Activated T-helper 1 cell treated with anti-CD3 and anti-CD28 coated beads, Interleukin-12 subunit alpha, Interleukin-12 subunit beta, Interleukin-2, Interleukin-4 antibody, amounts not matched to agents 30 ng/mL and 10 ng/mL and 1 ng/mL, durations not matched to agents 14 hours and 24 hours and 36 hours (primary cell): ENCODE data around the gene NDFIP1. TPM values are rescaled to one million over a fixed set of nuclear protein-coding genes. Genes with fewer than 3 reads are reported as not detected.

Source experiments
- DNase-seq: peaks from one replicate; pipeline ENCODE4 v3.0.0; 2021; ENCODE audit warnings: low spot score
- H3K27ac Mint-ChIP-seq: one replicate; pipeline ENCODE4 v1.8.0; 2021; ENCODE audit warnings: mild to moderate bottlenecking, mixed read lengths
- H3K27me3 Mint-ChIP-seq: one replicate; pipeline ENCODE4 v1.8.0; 2022; ENCODE audit warnings: mild to moderate bottlenecking, moderate library complexity, mixed read lengths; ENCODE audit not compliant: insufficient read depth
- H3K36me3 Mint-ChIP-seq: one replicate; pipeline ENCODE4 v1.8.0; 2021; ENCODE audit warnings: low read depth, mixed read lengths
- H3K4me1 Mint-ChIP-seq: one replicate; pipeline ENCODE4 v1.8.0; 2021; ENCODE audit warnings: low read depth, mixed read lengths
- H3K4me3 Mint-ChIP-seq: one replicate; pipeline ENCODE4 v1.8.0; 2021; ENCODE audit warnings: mild to moderate bottlenecking, moderate library complexity, mixed read lengths
- H3K9me3 Mint-ChIP-seq: one replicate; pipeline ENCODE4 v1.8.0; 2021; ENCODE audit warnings: mixed read lengths
- intact Hi-C: fragments of 100-400 bp; cut with micrococcal nuclease; formaldehyde crosslinking; loops from one replicate; pipeline ENCODE4 v1.15.1; 2024
- total RNA-seq: library from RNA; stranded (reverse); gene quantifications from 2 replicates; pipeline ENCODE4 v1.2.3, GENCODE V29; 2022

NDFIP1 gene, protein sequence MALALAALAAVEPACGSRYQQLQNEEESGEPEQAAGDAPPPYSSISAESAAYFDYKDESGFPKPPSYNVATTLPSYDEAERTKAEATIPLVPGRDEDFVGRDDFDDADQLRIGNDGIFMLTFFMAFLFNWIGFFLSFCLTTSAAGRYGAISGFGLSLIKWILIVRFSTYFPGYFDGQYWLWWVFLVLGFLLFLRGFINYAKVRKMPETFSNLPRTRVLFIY
- total RNA-seq = 119 and 129 TPM in 2 replicates

DNA sequence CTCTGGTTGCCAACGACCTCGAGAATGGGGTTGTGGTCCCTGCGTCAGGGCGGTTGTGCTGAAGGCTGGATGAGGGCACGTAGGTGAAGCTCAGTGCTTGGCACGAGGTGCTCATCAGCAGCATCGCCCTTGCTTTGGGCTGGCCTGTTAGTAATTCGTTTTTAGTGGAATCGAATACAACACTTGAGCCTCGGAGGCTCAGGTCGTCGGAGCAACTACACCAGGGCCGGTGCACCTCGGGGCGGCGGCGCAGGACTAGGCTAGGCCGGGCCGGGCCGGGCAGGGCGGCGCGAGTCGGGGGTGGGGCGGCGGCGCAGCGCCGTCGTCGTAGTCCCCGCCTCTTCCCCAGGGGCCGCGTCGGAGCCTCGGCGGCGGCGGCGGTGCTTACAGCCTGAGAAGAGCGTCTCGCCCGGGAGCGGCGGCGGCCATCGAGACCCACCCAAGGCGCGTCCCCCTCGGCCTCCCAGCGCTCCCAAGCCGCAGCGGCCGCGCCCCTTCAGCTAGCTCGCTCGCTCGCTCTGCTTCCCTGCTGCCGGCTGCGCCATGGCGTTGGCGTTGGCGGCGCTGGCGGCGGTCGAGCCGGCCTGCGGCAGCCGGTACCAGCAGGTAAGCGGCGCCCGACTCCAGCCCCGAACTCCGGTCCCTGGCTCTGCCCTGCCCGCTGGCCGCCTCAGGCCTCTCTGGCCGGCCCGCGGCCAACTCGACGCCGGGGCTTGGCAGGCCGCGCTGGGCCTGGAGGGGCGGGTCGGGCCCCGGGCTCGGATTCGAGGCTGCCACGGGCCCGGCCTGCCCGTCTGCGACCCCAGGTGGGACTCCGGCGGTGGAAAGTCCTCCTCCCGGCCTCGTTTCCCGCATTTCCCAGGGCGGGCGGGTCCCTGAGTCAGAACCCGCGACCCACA lies at the start of gene NDFIP1:
NDFIP1 (plus strand) TSS at position 348 of the 899 bp plus-strand sequence; CDS start at position 544, 196 bp downstream.
- peak within 1 kb of the TSS; percentile 97 for H3K4me3 Mint-ChIP-seq
- peak; percentile 85 for DNase-seq
- intact Hi-C loops = loop anchor here (1.0 to 5.0 kb wide), 11 partner anchors 10 to 659 kb away; partner anchors contain the start of gene RNF14
- peaks cover 80% of the 10 kb centered on the region for H3K4me1 Mint-ChIP-seq
- H3K27me3 Mint-ChIP-seq = no peaks in the 10 kb centered on the region
- peaks cover 30% of the 10 kb centered on the region for H3K36me3 Mint-ChIP-seq
- H3K9me3 Mint-ChIP-seq = no peaks in the 10 kb centered on the region
- H3K27ac Mint-ChIP-seq = peak within 1 kb of the TSS; percentile 100

DNA sequence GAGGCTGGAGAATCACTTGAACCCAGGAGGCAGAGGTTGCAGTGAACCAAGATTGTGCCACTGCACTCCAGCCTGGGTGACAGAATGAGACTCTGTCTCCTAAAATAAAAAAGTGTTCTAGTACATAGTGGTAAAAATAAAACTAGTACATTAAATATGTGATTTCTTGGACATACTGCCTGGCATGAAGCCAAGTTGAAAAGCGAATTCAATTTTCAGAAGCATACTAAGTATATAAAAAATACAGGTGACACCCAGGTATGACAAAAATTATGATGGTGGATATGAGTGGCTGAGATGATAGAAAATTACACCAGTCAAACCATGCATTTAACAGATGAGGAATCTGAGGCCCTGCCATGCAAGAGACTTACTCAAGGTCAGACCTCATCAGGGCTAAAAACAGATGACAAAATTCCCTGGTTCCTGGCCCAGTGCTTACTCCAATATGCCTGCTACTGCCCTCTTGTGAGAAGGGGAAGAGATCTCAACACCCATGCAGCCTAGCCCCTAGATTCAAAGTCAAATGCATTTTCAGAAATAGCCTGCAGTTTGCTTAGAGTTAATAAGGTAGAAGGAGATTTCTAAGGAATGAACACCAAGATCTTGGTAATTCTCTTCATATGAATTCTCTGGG lies 49.2 kb upstream of the NDFIP1 start:
- Mint-ChIP-seq H3K27me3 (no peaks in the 10 kb centered on the region), H3K9me3 (no peaks in the 10 kb centered on the region), H3K36me3 (no peaks in the 10 kb centered on the region), H3K27ac (no peak overlapping the region), H3K4me3 (no peak overlapping the region), H3K4me1 (peaks cover 11% of the 10 kb centered on the region)
- DNase-seq = no peak
- intact Hi-C loops = no loop called here

DNA sequence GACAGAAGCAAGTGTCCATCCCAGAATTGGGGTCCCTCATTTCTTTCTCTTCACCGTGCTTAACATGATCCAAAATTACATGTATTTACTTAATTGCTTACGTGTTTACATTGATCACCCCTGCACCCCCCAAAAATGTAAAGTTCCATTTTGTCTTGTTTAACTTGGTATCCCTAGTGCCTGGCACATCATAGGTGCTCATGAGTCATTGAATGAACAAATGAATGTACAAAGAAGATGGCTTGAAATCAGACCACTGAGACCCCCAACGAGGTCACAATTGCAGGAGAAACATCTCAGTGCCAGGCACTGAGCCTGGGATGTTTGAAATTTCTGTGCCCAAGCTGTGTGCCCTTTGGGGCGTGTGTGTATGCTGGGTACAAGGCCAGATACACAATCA lies 45.2 kb upstream of the NDFIP1 start:
- intact Hi-C loops = no loop called here
- no peak overlapping the region for H3K4me3 Mint-ChIP-seq
- H3K27ac Mint-ChIP-seq = peak overlapping the region; percentile 1
- H3K36me3 Mint-ChIP-seq = no peaks in the 10 kb centered on the region
- no peaks in the 10 kb centered on the region for H3K9me3 Mint-ChIP-seq
- no peaks in the 10 kb centered on the region for H3K27me3 Mint-ChIP-seq
- DNase-seq = no peak
- peaks cover 9% of the 10 kb centered on the region for H3K4me1 Mint-ChIP-seq

DNA sequence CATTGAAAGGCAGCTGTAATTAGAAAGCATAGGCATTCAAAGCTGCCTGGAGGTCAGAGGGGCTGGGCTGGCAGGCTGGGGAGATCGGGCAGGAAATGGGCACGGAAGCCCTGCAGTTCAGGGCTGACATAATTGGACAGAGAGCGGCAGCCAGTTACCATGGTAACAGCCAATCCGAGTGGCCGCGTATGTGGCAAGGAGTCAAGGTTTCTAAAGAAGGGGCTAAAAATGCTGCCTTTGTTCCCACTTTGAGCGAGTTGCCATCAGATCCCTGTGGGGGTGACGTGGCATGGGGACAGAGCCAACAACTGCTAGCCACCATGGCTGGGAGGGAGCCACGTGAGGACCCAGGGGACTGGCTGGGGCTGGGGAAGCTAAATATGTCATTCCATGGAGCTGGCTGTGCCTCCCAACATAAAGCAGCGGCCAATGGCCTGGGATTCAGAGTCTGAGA lies 44.7 kb upstream of the NDFIP1 start:
- H3K27ac Mint-ChIP-seq = peak overlapping the region; percentile 1

DNA sequence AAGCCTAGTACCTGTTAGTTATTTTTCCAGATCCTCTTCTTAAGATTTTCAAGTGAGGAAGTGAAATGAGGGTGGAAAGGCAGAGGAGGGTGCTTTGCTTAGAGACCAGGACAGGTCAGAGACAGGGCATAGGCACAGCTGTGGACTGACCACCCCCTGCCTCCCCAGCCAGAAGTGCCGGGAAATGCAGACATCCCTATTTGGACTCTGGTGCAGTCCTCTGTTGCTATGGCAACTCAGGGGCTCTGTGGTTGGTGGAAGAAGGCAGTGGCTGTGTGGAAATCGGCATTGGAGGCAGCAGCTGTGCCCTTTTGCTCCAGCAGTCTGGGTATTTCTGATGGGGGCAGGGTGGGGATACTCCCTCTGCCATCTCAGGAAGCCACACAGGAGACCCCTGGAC lies 43.3 kb upstream of the NDFIP1 start:
- H3K4me1 Mint-ChIP-seq = peaks cover 16% of the 10 kb centered on the region
- DNase-seq = no peak
- H3K36me3 Mint-ChIP-seq = no peaks in the 10 kb centered on the region
- H3K9me3 Mint-ChIP-seq = no peaks in the 10 kb centered on the region
- no peak overlapping the region for H3K4me3 Mint-ChIP-seq
- intact Hi-C loops = no loop called here
- no peaks in the 10 kb centered on the region for H3K27me3 Mint-ChIP-seq
- H3K27ac Mint-ChIP-seq = no peak overlapping the region

More for the DNA sequence above, 44.7 kb upstream of the NDFIP1 start:
- Mint-ChIP-seq H3K4me3 (no peak overlapping the region), H3K9me3 (no peaks in the 10 kb centered on the region), H3K4me1 (peaks cover 9% of the 10 kb centered on the region), H3K36me3 (no peaks in the 10 kb centered on the region), H3K27me3 (no peaks in the 10 kb centered on the region)
- no peak for DNase-seq
- intact Hi-C loops = loop anchor here (1.0 kb wide), 1 partner anchor 10 kb away; no protein-coding TSS in a partner anchor

DNA sequence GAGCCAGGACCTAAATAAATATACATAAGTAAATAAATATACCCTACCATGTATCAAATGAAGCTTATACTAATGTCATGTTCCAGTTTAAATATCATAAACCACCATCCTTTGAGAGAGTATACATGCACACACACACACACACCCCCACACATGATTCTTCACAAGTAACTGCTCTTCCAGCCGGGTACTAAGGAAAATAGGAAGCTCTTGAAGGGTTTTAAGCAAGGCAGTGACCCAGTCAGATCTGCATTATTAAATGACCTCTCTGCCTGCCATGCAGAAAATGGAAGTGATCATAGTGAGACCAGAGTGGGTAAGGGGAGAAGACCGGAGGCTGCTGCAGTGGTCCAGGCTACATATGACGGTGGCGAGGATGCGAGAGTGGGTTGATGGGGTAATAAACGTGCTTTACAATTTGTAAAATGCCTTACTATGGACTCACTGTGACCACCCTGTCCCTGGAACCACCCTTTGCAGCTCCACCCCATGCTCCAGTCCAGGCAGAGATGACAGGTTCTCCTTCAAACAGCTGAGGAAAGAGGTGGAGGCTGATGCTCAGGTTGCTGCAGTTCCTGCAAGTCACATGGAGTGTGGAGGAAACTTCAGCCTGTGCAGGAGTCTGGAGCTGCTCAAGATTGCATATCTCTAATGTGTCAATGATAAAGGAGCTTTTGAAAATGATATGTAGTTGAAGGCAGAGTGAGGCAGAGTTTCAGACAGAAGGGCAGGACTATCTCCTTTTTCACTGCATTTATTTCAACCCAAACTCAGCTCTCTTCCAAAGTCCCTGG lies 38.8 kb upstream of the NDFIP1 start:
- no peaks in the 10 kb centered on the region for H3K27me3 Mint-ChIP-seq
- no peak overlapping the region for H3K4me3 Mint-ChIP-seq
- no peak overlapping the region for H3K27ac Mint-ChIP-seq
- DNase-seq = no peak
- H3K9me3 Mint-ChIP-seq = no peaks in the 10 kb centered on the region
- peaks cover 3% of the 10 kb centered on the region for H3K36me3 Mint-ChIP-seq
- peaks cover 43% of the 10 kb centered on the region for H3K4me1 Mint-ChIP-seq
- intact Hi-C loops = loop anchor here (5.0 kb wide), 1 partner anchor 62 kb away; no protein-coding TSS in a partner anchor

DNA sequence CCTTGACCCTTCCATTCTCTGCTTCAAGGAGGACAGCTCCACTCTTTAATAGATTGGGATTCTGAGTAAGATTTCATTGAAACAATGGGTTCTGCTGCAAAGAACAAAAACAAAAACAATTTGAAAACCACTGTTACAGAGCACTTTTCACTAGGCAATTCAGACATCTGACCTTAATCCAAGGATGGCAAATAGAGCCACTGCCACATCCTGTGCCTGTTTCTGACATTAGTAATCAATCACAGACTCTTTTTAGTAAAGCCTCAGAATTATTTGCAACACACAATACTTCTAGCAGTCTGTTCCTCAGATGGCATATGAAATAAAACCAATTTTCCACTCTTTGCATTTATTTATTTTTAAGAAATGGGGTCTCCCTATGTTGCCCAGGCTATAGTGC lies 37.8 kb upstream of the NDFIP1 start:
- intact Hi-C loops = loop anchor here (5.0 kb wide), 1 partner anchor 62 kb away; no protein-coding TSS in a partner anchor
- Mint-ChIP-seq H3K9me3 (no peaks in the 10 kb centered on the region), H3K4me3 (no peak overlapping the region), H3K27ac (peak overlapping the region; percentile 59), H3K4me1 (peaks cover 43% of the 10 kb centered on the region), H3K27me3 (no peaks in the 10 kb centered on the region), H3K36me3 (peaks cover 3% of the 10 kb centered on the region)
- no peak for DNase-seq

DNA sequence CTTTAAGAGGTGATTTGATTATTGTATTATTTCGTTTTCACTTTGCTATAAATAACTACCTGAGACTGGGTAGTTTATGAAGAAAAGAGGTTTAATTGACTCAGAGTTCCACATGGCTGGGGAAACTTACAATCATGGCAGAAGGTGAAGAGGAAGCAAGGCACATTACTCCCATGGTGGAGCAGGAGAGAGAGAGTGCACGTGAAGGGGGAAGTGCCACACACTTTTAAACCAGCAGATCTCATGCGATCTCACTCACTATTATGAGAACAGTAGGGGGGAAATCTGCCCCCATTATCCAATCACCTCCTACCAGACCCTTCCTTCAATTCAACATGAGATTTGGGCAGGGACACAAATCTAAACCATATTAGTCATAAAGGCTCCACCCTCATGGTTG lies 36.1 kb upstream of the NDFIP1 start:
- Mint-ChIP-seq H3K27ac (peak overlapping the region; percentile 83), H3K4me1 (peaks cover 43% of the 10 kb centered on the region), H3K4me3 (no peak overlapping the region), H3K27me3 (no peaks in the 10 kb centered on the region), H3K9me3 (no peaks in the 10 kb centered on the region), H3K36me3 (peaks cover 3% of the 10 kb centered on the region)
- intact Hi-C loops = loop anchor here (5.0 kb wide), 1 partner anchor 60 kb away; no protein-coding TSS in a partner anchor
- no peak for DNase-seq

DNA sequence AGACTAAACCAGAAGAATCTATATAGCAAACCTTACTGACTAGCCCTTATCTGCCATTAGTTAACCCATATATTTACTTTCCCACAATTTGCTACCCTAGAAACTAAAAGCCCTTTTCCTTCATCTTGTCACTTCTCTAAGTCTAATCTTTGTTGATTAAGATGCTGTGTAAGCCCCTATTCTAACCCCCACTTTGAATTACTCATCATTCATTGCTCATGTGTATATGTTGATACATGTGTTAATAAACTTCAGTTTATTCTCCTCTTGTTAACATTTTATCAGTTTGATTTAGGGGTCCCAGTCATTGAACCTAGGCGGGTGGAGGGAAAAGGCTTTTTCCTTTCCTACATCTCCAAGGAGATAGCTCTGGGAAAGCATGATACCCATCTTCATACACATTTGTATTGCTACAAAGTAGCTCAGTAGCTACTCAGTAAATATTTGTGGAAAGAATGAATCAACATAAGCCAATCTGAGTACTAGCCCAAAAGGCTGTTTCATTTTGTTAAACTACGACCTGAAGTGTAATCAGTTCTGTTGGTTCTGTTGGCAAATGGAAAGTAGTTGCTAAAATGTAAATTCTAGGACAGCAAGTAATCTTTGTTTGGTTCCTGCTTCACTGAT lies 35.1 kb upstream of the NDFIP1 start:
- intact Hi-C loops = loop anchor here (1.0 to 5.0 kb wide), 2 partner anchors 48 to 59 kb away; no protein-coding TSS in a partner anchor
- no peak for DNase-seq
- Mint-ChIP-seq H3K4me3 (no peak overlapping the region), H3K4me1 (peaks cover 43% of the 10 kb centered on the region), H3K9me3 (no peaks in the 10 kb centered on the region), H3K27me3 (no peaks in the 10 kb centered on the region), H3K36me3 (peaks cover 3% of the 10 kb centered on the region), H3K27ac (peak overlapping the region; percentile 95)

DNA sequence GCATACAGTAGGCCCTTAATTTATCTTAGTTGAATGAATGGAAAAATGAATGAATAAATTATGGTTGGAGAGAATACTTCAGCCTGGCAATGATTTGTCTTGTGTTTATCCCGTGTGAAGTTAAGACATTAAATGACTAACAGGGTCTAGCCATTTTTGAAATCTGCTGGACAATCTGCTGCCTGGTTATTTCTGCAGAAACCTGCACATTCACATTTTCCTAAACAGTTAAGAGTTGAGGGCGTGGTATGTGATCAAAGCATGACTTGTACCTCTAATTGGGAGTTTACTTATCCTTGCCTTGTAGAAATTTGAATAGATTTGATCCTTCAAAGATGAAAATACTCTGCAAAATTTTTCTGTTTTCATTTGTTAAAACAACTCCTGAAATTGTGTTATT lies 34.6 kb upstream of the NDFIP1 start:
- no peaks in the 10 kb centered on the region for H3K27me3 Mint-ChIP-seq
- peaks cover 43% of the 10 kb centered on the region for H3K4me1 Mint-ChIP-seq
- H3K4me3 Mint-ChIP-seq = peak overlapping the region; percentile 49
- no peak for DNase-seq
- H3K36me3 Mint-ChIP-seq = peaks cover 3% of the 10 kb centered on the region
- H3K9me3 Mint-ChIP-seq = no peaks in the 10 kb centered on the region
- intact Hi-C loops = loop anchor here (1.0 to 5.0 kb wide), 5 partner anchors 10 to 58 kb away; no protein-coding TSS in a partner anchor
- peak overlapping the region; percentile 95 for H3K27ac Mint-ChIP-seq

DNA sequence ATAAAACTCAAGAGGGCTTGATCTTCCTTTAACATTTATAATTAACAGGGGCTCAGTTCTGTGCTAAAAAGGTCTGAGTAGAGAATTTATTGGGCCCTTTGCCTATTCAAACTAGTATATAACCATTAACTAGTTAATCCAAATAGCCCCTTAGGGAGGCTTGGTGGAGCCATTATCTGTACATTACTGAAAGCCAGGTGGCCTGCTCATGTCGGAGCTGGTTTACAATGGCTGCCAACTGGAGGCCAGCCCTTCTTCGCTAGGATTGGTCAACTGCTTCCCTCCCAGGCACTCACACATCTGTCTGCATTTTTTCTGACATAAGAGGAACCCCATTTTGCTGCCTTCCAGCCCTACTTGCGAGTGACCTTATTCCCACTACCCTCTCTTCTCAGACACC lies 30.4 kb upstream of the NDFIP1 start:
- H3K27ac Mint-ChIP-seq = no peak overlapping the region
- peaks cover 25% of the 10 kb centered on the region for H3K4me1 Mint-ChIP-seq
- intact Hi-C loops = no loop called here
- no peaks in the 10 kb centered on the region for H3K9me3 Mint-ChIP-seq
- H3K27me3 Mint-ChIP-seq = peaks cover 2% of the 10 kb centered on the region
- H3K4me3 Mint-ChIP-seq = no peak overlapping the region
- DNase-seq = no peak
- H3K36me3 Mint-ChIP-seq = peaks cover 3% of the 10 kb centered on the region

DNA sequence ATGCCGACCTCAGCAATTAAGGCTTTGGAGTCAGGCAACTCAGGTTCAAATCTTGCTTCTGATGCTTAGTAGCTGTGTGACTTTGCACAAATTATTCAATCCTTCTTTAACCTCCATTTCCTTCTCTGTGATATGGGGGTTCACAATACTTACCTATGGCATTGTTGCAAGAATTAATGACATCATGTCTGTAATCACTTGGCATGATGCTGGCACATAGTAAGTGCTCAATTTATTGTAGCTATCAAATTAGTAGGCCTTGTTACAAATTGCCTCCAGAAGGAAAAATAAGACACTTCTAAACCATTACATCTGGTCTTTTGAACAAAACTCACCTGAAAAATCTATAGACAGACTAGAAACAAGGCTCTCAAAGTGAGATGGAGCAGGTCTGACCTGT lies 29.9 kb upstream of the NDFIP1 start:
- peaks cover 21% of the 10 kb centered on the region for H3K4me1 Mint-ChIP-seq
- intact Hi-C loops = no loop called here
- H3K36me3 Mint-ChIP-seq = peaks cover 2% of the 10 kb centered on the region
- no peak overlapping the region for H3K27ac Mint-ChIP-seq
- no peak for DNase-seq
- peaks cover 2% of the 10 kb centered on the region for H3K27me3 Mint-ChIP-seq
- H3K9me3 Mint-ChIP-seq = no peaks in the 10 kb centered on the region
- no peak overlapping the region for H3K4me3 Mint-ChIP-seq
